Measurements from ENCODE around the gene OSTF1. TPM values are rescaled to one million over a fixed set of nuclear protein-coding genes. Genes with fewer than 3 reads are reported as not detected.

OSTF1 gene
- total RNA-seq, 2 experiments from 2014 or later = 37.3 to 58.1 TPM

Small RNA genes within 50 kb of the gene (small RNA-seq; reads per million reads assigned to genes)
- gene RF00019 = not detected

Other genes starting within 250 kb of the OSTF1 start
- not detected in 2 replicates for gene TRPM6, start 200.6 kb upstream of the OSTF1 start, total RNA-seq (2014; rRNA removed; shearing (Covaris generic))
- gene TRPM6, start 200.6 kb upstream of the OSTF1 start, total RNA-seq (2022) = not detected in 2 replicates
- 16.2 and 19.8 TPM in 2 replicates for gene C9orf40, start 135.6 kb upstream of the OSTF1 start, total RNA-seq (2014; rRNA removed; shearing (Covaris generic))
- gene C9orf40, start 135.6 kb upstream of the OSTF1 start, total RNA-seq (2022) = 39.8 and 41.3 TPM in 2 replicates
- gene CARNMT1, start 60.2 kb upstream of the OSTF1 start, total RNA-seq (2014; rRNA removed; shearing (Covaris generic)) = 26.8 and 29.1 TPM in 2 replicates
- gene CARNMT1, start 60.2 kb upstream of the OSTF1 start, total RNA-seq (2022) = 40.3 and 49.0 TPM in 2 replicates
- 17.0 and 26.0 TPM in 2 replicates for gene NMRK1, start 359 bp upstream of the OSTF1 start, total RNA-seq (2014; rRNA removed; shearing (Covaris generic))
- 32.8 and 33.2 TPM in 2 replicates for gene NMRK1, start 359 bp upstream of the OSTF1 start, total RNA-seq (2022)

All from OCI-LY7 (cell line).